OCI-M2 (cell line): ENCODE results near the gene CLCA2.
A peak's percentile ranks its signal among the peaks of the same experiment; 100 is the strongest.
"Not testable (repeated sequence)": the region's sequence is repeated elsewhere in the genome, so short reads cannot be mapped to it uniquely, and the experiment has no call there.

Experiments
- DNase-seq: peaks from one replicate; lab custom pipeline; 2025; ENCODE audit not compliant: unreplicated experiment; lab: John Stamatoyannopoulos, UW

The CLCA2 gene

DNA sequence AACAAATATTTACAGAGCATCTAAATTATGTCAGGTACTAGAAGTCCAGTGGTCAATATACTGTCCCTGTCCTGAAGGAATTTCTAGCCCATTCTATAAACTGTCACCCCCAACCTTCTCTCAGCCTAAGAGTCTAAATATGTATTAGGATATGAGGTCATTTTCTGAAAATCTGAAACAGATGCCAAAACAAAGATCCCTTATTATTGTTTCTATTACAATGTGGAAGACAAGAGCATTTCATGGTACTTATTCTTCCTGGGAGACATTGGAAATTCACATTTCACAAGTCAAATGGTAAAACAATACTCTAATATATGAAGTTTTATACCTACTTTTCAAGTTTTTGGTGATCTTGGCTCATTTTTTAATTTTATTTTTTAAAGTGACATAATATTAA is 47.3 kb downstream of the CLCA2 start:
- no peak for DNase-seq

DNA sequence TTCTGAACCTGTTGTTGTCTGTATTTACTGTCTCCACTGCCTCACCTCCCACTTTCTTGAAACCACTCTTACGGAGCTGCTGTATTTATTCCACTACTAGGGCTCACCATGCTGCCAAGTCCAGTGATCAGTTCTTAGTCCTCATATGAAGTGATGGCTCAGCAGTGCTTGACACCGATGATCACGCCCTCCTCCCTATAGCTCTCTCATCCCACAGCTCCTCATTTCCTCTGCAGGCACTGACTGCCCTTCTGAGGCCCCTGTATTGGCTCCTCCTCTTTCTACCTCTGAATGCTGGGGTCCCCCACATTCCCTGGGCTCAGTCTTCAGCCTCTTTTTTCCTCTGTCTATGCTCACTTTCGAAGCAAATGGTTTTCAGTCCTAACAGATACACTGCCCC is 48.2 kb downstream of the CLCA2 start:
- DNase-seq = no peak

DNA sequence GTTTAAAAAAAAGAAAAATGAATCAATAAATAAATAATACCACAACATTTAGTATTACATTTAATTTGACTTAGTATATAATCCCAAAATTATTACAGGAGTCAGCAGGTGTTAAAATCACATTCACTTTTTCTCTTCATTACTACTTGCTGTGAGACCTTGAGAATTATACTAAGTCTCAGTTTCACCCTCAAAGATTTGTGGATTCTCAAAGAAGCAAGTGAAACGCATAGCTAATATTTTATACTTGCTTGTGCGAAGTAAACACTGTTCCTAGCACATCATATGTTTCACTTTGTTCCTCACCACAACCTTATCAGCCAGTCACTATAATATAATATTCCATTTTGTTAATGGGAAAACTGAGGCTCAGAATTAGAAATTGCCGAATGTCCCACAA is 48.8 kb downstream of the CLCA2 start:
- DNase-seq = no peak

DNA sequence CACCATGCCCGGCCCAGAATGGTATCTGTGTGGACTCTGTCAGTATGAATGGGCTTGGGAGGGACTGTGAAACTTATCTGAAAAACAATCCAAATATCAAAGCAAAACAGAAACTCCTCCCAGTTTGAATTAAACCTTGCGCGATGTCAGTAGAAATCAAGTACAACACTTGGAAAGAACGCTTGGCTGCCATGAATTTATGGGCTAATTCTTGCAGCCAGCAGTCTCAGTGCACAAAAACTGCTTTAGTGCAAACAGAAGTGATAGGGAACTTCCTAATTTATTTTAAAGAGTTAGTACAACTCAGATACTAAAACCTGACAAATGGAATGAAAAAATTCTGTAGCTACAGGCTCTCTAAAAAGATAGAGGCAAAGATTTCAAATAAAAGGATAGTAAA is 53.3 kb downstream of the CLCA2 start:
- DNase-seq = no peak

DNA sequence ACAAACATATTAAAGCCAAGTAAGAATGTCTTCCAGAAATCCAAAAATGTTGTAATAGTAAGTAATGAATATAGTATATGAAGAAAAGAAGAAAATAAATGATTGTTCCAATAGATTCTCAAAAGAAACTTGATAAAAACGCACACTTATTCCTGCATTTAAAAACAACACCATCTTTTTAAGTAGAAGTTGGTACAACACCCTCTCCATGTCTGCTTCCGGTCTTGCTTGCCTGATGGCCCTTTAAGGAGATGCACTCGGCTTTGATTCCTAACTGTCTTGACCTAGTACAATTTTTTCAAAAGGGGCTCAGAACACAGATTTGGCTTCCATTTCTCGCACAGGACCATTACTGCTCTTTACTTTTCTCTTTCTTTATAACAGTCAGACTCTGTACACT is 53.7 kb downstream of the CLCA2 start:
- DNase-seq = no peak

DNA sequence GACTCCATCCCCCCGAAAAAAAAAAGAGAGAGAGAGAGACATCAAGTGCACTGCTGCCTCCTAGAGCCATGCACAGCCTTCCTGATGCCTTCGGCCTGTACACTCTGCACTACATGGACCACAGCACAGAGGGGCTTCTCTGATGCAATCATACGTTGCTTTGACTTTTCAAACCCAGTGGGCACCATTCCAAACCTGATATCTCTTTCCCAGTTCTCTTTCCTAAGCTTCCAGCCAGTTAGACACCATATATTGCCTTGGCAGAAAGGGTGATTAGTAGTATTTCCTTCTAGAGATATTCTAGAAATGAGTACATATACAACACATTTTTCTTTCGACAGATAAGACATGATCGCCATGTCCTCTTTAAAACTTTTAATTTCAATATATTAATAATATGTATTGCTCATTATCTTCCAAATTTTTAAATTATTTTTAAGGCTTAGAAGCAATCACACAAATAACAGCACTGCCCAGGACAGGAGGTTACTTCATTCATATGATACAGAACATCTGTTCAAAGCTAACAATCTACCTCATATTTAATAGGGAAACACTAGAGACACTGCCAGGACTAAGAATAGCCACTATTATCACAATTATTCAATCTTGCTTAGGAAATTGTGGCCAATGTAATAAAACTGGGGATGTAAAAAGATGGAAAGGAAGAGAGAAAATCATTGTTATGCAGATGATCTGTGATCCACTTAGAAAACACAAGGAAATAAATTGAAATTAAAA is 54.6 kb downstream of the CLCA2 start:
- no peak for DNase-seq

DNA sequence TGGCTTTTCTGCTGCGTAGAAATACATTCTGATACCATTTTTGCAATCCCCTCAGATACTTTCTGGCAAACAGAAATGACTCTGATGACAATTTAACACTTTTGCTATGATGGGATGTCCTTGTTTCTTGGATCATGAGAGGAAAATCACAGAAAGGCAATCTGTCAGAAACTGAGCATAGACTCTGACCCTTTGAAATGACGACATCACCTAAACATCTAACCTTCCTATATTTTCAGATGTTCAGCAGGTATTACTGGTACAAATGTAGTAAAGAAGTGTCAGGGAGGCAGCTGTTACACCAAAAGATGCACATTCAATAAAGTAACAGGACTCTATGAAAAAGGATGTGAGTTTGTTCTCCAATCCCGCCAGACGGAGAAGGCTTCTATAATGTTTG is 58.0 kb downstream of the CLCA2 start:
- no peak for DNase-seq

DNA sequence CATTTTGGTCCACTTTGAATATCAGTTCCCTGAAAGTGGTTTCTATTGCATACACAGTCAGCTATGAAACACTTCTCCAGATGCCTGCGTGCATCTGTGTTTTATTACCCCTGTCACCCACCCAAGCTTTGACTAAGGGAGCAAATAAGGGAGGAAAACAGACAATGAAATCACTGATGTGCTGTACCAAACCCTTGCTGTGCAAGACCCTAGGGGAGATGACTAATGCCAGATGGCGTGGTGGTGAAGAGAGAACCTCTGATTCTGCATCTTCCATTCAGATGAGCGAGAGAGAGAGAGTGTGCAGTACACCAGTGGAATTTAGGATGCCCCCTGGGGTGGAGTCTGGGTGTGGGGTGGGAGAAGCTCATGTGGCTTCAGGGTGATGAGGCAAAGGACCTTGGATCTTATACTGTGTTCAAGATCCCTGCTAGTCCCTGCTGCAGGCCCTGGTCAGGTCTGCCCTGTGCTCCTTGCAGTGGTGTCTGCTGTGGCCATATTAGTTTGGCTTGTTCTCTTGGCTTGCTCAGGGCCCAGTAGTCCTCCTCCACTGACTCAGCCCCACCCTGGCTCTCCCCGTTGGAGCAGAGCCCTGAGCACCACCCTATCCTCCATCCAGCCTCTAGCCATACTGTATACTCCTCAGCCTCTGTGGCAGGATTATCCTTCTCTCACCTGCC is 63.3 kb downstream of the CLCA2 start:
- DNase-seq = no peak

DNA sequence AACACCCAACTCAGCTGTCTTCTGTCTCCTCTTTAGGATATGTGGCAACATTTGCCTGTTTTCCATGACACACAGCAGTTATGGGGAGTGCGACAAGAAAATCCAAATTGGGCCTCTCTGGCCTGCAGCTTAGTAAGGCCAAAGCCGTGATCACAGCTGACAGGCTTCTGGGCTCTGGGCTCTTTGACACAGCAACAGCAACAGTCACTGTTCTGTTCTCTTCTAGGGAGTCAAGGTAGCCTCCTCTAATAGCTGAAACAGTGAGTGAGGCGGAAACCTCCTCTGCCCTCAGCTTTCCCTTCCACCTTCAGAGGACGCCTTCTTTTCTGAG is 63.8 kb downstream of the CLCA2 start:
- no peak for DNase-seq

DNA sequence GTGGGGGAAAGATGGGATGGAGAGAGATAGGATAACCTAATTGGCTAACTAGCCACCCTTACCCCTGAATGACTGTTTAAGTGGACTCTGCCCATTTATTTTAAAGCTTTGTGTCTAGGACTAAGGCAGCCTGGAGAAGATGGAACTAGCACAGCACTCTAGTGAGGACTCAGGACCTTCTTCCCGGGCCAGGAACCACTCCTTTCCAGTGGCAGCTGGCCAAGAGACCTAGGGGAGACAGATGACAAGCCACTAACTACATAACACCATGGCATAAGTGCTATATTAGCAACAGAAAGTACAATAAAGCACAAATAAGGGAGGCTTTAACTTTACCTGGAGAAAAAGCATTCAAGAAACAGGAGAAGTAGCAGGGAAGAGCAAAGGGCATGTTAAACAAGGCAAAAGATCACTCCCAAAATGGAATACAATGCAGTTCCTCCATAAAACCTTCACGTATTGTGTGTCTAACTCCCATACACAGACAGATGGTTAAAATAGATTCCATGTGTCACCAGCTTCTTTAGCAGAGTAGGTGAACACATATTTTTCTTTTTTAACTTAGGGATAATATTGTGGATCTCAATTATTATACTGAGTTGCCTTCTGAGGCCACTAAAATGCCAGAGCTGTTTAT is 65.4 kb downstream of the CLCA2 start:
- DNase-seq = no peak

DNA sequence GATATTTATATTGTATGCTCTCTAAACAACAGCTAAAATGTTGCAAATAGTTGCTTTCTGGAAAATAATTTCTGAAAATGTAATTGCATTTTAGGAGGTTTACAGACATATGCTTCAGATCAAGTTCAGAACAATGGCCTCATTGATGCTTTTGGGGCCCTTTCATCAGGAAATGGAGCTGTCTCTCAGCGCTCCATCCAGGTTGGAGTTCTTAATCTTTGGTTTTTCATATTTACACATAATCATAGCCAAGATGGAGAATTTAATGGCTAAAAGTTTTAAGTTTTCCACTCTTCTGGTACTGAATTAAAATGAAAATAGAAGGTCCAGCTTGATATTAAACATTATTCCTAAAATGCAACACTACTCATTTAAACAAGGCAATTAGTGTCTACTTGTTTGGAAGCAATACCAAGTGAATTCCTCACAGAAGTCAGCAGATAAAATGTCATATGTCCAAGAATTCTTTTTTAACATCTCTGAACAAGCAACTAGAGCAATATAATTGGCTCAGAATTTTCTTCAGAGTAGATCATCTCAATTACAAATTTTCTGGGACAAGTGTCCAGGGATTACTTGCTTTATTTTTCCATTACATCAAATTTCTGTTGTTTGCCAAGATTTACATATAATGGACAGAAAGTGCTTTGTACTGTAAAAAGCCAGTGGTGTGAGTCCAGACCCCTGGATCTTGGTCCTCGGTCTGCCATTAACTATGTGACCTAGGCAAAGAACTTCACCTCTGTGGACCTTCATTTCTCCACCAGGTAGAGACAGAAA is 67.4 kb downstream of the CLCA2 start:
- no peak for DNase-seq

DNA sequence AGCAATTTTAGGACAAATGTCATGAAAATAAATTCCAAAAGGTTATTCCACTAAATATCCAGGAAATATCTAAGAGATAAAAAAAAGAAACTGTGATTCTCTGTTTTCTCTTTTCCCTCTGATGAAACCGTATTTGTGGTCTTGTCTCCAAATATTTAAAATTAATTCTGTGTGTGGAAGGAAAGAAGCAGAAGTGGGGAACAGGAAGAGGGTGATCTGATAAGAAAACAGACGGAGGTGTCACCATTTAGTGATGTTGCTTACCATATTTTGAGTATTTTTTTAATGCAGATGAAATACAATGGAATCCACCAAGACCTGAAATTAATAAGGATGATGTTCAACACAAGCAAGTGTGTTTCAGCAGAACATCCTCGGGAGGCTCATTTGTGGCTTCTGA is 74.3 kb downstream of the CLCA2 start:
- DNase-seq = no peak

DNA sequence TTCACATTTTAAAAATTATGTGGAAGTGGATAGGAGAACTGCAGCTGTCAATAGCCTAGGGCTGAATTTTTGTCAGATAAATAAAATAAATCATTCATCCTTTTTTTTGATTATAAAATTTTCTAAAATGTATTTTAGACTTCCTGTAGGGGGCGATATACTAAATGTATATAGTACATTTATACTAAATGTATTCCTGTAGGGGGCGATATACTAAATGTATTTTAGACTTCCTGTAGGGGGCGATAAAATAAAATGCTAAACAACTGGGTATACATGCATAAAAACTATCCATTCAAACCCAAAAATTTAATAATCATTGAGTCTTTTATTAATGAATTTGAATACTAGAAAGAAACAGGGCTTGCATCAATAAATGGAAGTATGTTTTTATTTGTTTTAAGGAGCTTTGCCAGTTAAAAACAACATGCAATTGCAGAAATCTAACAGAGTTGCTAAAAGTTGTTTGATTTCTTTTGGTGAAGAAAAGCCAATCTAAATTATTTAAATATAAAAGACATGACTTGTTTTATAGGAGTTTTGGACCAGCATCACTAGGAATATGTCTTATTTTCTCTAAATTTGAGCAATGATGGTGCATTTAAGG is 76.1 kb downstream of the CLCA2 start:
- peak; percentile 11 for DNase-seq

DNA sequence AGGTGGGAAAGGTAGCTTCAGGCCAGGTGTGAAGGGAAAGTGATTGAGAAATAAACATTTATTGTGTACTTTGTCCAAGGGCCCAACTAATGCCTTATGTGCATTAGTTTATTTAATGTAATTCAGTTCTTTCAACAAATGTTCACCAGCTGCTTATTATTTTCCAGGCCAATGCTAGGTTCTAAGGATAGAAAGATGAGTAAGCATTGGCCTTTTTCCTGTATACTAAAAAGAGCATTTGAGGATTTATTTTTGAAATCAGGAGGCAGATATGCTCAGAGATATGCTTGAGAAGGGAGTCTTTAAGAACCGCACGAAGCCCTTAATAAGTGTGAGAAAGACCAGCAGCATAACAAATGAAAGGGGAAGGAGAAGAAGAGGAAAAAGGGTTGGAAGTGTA is 76.7 kb downstream of the CLCA2 start:
- no peak for DNase-seq

DNA sequence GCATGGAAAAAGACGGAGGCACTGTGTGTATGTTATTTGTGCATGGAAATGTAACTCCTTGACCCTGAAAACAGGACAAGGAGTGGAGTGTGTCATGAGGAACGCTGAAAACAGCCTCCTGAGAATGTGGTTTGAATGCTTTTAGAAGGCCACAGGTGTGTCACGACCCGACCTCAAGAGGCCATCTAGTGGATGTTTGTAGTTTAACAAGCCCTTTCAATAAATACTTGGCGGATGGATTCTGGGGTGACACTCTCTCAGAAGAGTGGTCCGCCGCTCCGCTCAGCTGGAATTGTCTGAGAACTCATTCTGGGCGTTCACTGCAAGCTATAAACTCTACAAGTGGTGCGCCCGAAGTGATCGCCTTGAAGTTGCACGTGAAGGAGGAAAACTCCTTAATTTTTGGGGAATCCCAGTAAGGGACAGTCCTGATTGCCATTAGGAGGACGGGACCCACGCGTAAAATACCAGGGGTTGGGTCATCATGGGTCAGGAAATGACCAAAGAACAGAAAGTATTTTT is 78.2 kb downstream of the CLCA2 start:
- DNase-seq = not testable (repeated sequence)

DNA sequence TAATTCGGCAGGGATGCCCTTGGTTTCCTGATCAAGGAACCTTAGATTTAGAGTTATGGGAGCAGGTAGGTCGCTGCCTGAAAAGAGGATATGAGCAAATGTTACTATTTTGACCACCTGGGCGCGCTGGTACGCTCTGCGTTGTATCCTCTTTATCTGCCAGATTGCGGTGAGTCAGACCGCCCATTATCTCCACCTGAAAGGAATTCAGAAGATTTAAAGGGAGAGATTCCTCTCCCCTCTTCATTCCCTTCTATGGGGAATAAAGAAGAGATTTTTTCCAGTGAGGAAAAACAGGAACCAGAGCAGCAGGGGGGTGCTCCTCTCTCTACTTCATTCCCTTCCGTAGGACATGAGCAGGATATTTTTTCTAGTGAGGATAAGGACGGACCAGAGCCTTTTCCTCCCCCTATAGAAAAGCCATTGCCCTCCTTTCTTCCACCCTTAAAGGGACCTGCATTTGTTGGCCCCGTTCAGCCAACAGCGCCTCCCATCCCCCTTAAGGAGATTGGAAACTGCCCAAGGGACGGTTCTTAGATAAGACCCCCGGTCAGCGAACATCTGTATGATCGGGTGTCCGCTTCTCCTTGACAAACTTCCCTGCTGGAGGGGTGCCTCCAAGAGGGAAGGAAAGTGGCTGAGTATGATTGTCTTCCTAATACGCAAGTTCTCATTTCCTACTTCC is 78.9 kb downstream of the CLCA2 start:
- DNase-seq = no peak

DNA sequence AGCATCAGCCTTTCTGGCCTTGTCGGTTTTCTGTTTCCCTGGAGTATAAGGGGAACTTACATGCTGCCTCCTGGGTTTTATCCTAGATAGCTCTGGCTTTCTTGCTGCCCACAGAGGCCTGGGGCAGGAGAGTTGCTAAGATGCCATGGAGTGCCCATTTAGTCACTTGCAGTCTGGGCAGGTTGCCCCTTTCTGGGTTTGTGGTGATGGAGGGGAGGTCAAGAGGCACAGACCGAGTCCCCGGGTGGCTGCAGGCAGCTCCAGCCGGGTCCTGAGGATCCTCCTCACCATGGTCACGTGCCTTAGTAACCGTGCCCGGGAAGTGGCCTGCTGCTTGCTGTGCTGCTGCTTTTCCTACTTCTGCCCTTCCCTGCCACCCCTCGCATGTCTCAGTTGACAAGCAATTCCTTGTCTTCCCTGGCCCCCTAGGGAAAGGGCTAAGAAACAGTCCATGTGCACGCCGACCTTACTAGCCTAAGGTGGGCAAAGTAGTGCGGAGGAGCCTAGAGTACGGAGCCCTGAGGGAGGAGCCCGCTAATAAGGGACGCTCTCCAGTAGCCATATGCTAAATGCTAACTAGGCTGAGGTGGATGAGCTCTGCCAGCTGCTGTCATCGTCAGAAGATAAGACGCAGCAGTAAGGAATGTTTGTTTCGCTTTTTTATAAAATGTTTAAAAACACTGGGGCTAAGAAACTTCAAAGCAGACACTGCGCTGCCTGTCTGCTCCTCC is 79.6 kb downstream of the CLCA2 start:
- DNase-seq = no peak

DNA sequence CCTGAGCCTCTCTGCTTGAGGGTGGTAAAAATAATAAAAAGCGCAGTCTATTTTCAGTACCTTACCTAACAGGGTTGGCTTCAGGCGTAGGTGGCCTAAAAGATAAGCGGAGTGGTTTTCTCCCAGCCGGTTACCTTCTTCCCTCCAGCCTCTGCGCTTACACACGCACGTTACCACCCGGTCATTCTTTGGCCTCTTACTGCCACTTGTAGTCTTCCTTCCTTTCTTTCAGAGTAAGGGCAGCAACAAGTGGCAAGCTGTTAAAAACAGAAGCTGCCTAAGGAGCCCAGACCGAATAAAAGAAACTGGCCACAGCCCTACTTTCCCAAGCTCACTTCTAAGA is 80.1 kb downstream of the CLCA2 start:
- DNase-seq = no peak

DNA sequence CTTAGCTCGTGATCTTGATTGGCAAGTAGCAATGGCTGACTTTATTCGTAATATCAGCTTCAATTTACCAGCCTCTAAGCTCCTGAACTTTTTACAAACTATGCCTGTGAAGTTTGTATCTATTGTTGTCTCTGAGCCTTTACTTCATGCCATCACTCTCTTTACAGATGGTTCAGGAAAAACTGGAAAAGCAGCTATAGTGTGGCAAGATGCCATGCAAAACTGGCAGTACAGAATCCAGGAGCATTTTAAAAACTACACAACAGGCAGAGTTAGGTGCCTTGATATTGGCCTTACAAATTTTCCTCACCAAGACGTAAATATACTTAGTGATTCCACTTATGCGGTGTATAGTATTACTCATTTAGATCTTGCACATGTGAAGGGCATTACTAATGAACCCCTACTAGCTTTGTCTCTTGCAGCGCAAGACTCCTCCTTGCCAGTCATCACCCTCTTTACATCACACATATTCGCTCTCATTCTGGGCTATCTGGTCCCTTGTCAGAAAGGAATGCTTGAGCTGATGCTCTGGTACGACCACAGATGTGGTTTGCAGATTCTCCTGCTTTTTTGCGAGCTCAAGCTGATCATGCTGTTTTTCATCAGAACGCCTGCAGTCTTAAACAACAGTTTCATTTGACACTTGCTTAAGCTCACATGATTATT is 81.1 kb downstream of the CLCA2 start:
- DNase-seq = no peak

DNA sequence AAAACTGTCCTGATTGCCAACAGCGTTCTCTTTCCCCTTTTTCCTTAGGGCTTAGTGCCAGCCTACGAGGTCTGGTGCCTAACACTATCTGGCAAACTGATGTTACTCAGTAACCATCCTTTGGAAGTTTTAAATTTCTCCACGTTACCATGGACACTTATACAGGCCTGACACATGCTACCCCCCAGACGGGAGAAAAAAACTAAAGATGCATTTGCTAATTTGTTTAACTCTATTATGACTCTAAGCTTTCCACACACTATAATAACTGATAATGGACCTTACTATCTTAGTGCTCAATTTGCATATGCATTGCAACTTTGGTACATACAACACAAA is 81.6 kb downstream of the CLCA2 start:
- no peak for DNase-seq
